CD4-positive, alpha-beta T cell treated with Interleukin-4 for 1 hour (primary cell): ENCODE results near the gene PPARD.

ENCODE experiments used
- DNase-seq, 2 donors: peaks; one replicate each; pipeline ENCODE4 v3.0.0-alpha.2; 2020 to 2022

The PPARD gene

DNA sequence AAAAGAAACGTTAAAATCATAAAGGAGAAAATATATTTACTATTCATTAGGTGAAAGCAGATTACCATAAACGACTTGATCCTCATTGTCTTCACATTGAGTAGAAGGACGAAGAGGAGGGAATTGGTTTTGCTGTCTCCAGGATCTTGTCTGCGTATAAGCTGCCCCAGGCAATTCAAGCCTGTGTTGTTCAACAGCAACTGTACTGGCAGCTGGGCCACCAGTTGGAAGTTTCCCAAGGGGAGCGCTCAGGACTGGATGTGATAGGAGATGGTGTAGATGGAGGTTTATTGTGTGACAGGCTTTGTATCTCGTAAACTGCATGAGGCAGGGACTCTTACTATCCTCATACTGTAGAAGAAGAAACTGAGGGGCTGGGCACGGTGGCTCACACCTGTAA lies 105.8 kb downstream of the PPARD start:
- DNase-seq, result no peak

DNA sequence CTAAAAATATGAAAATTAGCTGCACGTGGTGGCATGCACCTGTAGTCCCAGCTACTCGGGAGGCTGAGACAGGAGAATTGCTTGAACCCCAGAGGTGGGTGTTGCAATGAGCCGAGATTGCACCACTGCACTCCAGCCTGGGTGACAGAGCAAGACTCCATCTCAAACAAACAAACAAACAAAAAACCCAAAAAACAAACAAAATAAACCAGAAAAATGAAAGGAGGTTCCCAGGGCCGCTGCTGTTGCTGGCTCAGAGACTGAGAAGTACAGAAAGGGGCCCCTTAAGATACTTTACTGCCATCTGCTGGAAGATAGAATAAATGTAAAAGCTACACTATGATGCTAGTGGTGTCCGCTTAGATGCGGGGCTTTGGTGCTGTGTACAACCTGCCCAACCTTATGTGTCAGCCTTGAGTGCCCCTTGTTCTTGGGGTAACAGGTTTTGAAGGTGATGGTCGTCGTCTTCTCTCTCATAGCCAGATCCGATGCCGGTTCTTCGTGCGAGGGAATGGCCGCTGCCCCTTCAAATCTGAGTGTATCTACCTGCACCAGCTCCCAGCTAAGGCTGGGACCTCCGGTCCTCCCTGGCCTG lies 107.0 kb downstream of the PPARD start:
- peak; percentile 39 to 85 for DNase-seq

DNA sequence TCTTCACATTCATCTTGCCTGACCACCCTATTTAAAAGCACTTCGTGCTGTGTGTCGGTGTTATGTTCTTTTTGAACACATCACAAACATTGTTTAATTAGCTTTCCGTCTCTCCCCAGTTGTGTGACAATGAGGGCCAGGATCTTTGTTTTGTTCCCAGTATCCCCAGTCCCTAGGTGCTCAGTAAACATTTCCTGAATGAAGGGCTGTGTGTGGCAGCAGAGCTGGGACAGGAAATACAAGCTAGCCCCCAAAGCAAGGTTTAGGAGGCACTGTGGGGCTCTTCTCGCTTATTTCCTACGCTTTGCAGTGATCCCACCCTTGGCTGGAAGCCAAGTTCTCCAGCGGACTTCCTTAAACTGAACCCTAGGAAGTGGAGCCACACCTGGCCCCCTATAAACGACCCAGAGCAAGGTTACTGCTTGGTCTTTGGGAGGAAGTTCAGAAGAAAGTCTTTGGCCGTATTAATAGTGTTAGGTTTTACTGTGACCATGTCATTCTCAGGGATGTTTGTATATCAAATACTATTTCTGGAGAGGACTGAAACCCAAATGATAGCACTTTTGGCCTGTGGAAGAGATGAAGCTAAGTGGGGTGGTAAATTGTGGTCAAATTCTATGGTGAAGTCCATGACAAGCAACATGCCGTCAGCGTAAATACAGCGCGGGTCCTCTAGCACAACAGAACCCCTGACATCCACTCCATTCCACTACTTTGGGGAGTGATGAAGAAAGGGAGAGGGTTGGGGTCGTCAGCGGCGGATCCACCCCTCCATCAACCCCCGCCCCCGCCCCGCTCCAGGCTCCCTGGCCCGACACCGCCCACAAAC lies 109.2 kb downstream of the PPARD start:
- no peak for DNase-seq

DNA sequence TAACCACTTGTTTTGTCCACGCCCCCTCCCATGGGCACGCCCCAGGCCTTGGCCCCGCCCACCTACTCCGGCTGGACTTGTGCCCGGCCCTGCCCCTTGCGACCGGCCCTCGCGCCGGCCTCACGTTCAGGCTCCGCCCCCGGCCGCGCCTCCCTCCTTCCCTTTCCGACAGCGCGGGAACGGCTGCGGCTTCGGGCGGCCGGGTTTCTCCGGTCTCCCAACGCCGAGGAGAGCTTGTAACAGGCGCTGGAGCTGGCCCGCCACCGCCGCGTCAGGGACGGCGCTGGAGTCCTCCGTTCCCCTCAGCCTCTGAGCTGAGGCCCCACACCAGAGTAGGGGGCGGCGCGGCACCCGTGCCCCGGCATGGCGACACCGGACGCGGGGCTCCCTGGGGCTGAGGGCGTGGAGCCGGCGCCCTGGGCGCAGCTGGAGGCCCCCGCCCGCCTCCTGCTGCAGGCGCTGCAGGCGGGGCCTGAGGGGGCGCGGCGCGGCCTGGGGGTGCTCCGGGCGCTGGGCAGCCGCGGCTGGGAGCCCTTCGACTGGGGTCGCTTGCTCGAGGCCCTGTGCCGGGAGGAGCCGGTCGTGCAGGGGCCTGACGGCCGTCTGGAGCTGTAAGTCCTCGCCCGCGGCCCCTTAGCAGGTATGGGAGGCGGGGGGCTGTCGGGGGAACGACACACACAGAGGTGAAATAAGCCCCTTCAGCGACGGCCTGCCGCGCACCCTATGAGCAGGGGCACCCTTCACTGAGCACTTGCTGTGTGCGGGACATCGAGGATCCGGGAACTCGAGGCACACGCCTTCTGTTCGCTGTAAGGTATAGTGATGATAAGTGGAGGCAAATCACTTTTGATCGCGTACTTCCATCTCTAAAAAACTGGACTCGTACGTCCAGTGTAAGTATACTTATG lies 110.1 kb downstream of the PPARD start, which contains the start of gene FANCE:
Gene FANCE (plus strand): TSS at position 156 of the 908 bp plus-strand sequence. CDS start 208 bp downstream, at position 364.
- DNase-seq, result peak; percentile 92 to 95

DNA sequence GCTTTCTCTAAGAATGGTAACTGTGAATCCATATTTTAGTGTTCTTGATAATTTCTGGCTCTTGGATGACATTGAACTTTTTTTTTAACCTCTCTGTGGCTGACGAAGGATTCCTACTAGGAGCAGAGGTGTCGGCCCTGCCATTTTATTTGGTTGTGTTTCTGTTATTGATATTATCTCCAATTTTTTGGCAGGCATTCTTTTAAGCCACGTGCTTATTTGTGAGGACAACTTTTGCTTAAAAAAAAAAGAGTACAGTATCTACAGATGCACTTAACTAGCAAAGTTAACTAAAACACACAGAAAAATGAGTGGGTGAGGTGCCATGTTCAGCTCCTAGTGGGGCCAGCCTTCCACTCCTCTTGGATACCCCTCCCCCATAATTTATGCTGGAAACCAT lies 110.9 kb downstream of the PPARD start:
- no peak for DNase-seq

DNA sequence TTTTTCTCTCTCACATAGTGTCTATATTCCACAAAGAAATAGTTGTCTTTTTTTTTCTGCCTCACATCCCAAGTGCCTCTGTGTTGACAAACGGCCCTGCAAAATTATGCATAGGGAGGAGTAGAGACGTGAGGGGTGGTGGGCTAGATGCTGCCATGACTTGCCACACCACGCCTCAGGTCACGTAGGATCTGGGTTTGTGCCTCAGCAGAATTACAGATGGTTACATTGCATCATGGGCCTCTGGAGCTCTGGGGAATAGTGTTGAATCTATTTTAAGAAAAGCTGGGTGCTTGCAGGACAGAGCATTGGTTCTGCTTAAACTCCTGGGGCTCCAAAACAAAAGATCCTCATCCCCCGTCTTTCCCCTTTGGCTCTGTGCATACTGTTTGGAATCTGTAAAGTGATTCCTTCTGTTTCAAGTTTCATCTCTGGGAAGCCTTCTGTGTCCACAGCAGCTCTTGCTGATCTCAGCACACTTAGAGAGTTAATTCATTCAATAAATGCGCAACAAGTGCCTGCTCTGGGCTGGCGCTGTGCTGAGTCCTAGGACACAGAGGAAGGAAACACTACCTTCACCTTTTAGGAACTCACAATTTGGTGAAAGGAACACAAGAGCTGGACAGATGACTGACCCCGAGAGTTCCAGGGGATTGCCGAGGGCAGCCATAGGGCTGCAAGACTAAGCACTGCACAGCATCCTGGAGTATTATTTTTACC lies 112.2 kb downstream of the PPARD start:
- no peak for DNase-seq

DNA sequence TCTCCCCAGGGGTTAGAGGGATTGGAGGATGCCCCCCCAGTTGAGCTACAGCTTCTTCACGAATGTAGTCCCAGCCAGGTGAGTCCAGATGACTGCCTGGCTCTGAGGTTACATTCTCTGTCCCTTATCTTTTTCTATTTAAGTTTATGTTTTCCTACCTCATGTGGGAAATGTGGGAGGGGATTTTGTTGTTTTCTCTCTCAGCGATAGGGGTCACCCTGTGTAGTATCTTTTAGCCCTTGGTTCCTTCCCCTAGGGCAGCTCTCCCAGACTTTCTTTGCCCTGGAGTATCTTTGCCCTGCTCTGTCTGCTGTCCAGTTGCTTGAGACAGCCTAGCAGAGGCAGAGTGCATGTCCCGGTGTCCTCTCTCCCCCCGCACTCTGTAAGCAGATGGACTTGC lies 115.5 kb downstream of the PPARD start:
- DNase-seq, result no peak

DNA sequence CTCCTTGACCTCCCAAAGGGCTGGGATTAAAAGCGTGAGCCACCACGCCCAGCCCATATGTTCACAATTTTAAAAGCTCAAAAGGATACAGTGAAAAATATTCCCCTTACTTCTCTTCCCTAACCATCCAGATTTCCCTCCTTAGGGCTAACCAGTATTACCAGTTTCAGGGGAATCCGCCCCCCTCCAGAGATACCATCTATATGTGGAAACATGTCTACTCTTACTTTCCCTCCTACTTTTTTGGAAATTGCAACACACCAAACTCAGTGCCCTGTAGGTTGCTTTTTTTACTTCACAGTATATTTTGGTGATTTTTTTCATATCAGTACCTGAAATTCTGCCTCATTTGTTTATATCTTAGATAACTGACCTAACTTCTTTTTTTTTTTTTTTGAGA lies 118.9 kb downstream of the PPARD start:
- no peak for DNase-seq

DNA sequence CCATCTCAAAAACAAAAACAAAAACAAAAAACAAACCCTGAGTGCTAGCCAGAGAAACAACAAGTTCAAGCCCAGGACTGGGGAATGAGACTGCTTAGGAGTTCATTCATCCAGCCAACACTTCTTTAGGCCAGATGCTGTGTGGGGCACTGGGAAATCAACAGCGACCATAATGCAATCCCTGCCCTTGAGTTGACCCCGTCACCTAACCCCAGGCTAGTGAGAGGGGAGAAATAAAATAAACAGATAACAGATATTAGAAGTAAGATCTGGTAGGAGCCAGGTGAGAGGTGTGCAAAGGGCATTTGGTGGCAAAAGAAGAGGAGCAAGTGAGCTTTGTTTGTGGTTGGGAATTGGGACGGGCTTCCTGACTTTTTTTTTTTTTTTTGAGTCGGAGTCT lies 120.9 kb downstream of the PPARD start:
- no peak for DNase-seq

DNA sequence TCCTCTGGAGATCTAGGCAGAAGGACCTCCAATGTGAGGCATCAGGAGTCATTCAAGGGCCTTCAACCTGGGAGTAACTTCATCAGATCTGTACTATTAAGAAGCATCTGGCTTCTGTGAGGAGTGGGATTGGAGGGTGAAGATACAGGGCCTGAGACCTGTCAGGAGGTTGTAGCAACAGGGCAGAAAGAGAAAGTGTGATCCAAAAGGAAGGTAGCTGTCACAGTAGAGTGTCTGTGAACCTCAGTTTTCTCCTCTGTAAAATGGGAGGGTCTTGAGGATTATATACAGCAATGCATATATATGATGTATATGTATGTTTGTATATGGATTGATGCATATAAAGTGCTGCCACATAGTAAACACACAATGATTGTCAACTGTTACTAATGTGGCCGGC lies 123.3 kb downstream of the PPARD start:
- DNase-seq, result no peak

DNA sequence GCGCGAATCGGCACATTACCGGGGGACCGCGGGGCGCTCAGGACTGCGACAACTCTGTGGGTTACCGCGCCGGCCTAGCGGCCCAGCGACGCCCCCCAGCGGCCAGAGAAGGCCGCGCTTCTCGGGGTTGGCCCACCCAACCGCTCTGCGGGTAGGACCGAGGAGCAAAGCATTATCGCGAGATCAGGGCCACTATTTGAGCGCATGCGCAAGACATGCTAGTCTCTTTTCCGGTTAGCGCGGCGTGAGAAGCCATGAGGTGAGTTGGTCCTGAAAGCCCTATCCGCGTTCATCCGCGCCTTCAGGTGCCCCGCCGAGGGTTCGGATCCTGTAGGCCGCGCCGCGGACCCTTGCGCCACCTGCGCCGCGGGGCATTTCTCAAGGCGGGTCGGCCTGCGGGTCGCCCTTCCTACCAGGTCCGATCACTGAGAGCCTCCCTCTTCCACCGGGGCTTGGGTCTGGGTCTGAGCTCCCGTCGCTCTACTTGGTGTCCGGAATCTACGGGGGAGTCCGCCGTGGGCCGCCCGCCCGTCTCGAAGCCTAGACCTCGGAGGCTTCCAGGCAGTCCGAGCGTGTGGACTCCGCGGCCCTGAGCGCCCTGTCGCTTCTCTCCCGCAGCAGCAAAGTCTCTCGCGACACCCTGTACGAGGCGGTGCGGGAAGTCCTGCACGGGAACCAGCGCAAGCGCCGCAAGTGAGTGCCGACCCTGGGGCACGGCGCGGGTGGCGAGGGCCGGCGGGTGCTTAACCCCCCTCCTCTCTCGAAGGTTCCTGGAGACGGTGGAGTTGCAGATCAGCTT lies 126.0 kb downstream of the PPARD start, which contains the start of gene RPL10A:
Gene RPL10A (plus strand): TSS at position 221 of the 799 bp plus-strand sequence. CDS start 34 bp downstream, at position 255.
- peak; percentile 98 for DNase-seq

DNA sequence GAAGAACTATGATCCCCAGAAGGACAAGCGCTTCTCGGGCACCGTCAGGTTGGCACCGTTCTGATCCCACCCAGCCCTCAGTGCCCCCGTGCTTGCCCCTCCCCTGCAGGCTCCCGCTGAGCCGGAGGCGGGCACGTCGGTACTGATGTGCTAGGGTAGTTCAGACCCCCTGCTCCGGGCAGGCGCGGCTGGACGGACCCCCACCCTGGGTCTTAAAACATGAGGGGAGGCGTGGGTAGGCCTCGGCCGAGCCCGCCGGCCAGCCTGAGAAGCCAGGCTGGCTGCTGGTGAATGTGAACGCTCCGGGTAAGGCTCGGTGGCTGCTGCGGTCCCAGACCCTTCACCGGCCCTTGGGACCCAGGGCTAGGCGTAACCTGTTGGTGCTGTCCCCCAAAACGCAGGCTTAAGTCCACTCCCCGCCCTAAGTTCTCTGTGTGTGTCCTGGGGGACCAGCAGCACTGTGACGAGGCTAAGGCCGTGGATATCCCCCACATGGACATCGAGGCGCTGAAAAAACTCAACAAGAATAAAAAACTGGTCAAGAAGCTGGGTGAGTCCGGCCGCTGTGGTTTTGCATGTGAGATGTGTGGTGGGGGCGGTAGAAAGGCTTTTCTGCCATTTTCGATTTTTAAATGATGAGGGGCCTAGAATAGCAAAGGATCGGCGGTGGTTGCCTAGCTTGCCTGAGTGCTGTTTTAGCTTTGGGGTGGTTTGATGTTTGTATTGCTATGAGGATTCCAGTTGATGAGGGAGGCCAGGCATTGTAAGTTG lies 126.8 kb downstream of the PPARD start:
- DNase-seq, result no peak

DNA sequence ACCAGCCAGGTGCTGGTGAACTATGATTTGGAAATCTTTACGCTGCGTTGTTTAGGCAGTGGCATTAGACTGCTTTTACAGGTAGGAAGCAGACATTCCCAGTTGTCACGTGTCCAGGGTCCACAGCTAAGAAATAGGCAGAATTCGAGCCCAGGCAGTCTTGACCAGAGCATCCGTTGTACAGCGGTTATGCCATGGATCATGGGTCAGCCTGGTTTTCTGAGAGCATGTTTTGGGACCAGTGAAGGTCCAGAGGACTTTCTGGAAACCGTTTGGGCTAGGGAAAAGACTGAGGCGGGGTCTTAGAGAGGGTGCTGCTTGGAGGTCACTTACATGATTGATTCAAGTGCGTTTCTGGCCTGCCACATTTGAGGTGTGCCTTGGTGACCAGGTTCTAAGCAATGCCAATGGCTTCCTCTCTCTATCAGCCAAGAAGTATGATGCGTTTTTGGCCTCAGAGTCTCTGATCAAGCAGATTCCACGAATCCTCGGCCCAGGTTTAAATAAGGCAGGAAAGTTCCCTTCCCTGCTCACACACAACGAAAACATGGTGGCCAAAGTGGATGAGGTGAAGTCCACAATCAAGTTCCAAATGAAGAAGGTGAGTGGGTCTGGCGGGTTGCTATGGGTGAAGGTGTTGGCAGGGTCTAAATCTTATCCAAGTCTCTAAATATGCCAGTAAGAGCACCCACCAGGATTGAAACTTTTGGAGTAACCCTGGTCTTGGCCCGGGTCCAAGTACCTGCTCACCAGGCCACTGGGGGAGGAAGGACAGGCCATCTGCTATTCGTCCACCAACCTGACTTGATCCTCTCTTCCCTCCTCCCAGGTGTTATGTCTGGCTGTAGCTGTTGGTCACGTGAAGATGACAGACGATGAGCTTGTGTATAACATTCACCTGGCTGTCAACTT lies 127.6 kb downstream of the PPARD start:
- peak in 1 of 2 donors; percentile 45 for DNase-seq

DNA sequence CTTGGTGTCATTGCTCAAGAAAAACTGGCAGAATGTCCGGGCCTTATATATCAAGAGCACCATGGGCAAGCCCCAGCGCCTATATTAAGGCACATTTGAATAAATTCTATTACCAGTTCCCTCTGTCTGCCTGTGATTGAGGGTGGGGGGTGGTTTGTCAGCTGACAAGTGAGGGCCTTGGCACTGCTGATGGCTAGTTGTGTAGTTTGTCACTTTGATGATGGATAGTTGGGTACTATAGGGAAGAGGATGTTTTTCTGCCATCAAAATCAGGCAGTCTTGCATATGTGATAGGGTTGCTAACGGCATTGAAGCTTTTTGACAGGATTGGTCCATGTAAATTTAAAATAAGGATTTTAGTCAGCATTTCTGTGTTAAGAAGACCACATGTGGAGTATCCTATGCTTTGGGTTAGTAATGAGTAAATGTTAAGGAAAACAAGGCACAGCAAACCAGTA lies 128.3 kb downstream of the PPARD start:
- DNase-seq, result no peak

DNA sequence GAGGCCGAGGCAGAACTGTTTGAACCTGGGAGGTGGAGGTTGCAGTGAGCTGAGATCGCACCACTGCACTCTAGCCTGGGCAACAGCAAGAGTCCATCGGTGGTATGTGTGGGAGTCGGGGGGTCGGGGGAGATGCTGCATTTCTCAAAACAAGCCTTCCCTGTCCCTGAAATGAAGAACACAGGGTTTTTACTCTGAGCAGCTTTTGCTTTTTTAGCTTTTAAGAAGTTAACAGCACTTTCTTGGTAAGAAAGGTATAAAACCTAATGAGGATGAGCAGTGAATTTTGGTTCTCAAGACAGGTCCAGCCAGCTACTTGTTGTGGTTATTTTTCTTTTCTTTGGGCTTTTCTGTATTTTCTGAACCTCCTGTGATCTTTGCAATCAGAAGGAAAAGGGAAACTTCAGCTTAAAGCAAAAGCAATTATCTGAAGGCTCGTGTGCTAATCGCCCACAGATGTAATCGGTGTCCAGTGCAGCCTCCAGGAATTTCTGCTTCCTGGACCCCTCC lies 129.5 kb downstream of the PPARD start:
- no peak for DNase-seq

DNA sequence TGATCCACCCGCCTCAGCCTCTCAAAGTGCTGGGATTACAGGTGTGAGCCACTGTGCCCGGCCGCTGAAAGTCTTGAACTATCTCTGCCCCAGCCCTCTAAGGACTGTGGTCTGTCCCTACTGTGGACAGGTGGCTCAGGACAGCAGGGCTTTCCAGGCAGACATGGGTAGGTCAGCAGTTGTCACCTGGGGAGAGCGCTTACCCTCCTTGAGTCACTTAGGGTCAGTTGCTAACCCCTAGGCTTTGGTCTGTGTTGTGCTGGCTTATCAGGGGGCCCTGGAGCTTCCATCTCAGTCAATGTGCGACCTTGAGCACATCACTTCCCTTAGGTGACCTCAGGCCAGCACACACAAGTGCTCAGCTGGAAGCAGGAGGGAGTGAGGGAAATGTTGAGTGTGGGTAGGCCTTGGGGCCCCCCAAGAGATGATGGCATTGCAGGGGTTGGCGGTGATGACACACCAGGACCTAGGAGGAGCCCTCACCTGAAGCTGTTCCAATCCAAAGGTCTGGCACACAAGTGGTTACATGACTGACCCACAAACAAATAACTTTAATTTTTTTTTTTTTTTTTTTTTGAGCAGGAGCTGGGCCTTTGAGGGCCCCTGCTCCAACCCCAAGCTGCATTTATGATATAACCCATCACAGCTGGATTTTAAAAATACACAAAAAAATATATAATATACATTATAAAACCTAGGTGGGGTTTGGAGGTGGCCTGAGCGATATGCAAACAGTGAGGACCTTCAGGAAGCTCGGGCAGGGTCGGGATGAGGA lies 130.9 kb downstream of the PPARD start:
- DNase-seq, result no peak

DNA sequence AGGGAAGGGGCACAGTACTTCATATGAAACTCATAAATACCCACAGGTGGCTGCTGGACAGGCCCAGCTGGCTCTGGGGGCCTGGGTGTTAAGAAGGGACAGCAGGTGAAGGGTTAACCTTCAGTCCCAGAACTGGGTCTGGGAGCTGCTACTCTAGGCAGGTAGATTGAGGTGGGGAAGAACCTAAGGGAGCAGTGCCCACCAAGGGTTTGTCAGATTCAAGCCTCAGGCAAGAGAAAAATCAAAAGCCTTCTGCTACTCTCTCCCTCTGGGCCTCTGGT lies 131.4 kb downstream of the PPARD start:
- no peak for DNase-seq

DNA sequence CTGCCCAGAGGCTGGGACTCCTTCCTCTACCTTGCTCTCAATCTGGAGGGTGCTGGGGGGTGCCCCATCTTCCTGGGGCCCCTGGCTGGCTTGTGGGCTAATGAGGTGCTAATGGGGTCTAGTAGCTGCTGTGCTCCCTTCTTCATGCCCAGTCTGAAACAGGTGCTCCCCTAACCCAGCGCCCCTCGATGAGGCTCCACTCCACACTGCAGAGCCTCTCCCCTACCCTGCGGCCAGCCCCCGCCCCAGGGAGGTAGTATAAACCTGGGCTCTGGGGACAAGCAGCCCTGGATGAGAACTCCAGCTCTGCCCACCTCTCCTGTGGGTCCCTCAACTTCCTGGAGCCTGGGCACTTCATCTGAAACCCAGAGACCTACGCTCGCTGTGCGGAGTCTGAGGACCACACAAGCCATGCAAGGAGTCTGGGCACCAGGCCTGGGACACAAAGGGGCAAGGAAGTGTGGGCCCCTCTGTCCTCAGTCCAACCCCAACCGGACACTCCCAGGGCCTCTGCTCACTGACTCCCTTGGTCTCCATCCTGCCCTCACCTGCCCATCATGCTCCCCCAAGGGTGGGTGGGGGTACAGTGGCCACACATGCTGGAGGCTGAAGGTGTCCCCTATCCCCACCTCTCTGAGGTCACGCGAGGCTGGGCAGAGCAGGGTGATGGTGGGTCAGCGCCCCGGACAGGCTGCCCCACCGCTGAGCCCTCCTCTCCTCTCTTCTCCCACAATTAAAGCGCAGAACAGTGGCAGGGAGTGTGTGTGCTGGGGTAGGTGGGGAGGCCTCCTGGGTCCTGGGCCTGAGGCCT lies 132.0 kb downstream of the PPARD start:
- DNase-seq, result no peak
